Measurements from ENCODE around the gene SYTL5. TPM values are rescaled to one million over a fixed set of nuclear protein-coding genes. Genes with fewer than 3 reads are reported as not detected.
A peak's percentile ranks its signal among the peaks of the same experiment; 100 is the strongest.

The SYTL5 gene
- total and polyA plus RNA-seq, 4 experiments from 2014 or later = not detected

GRCh38 chrX:38087594-38087993 is 81.2 kb downstream of the SYTL5 start:
- Histone ChIP-seq H3K4me3 (ENCODE audit: low read length in 2 of 2) (no peak overlapping the region), H3K4me1 (ENCODE audit: insufficient read depth, low read length) (no peaks in the 10 kb centered on the region), H3K9me3 (ENCODE audit: control insufficient read depth in 1 of 2, low read length in 2 of 2) (no peaks in the 10 kb centered on the region), H3K27ac (ENCODE audit: low read depth, low read length) (no peak overlapping the region), H3K27me3 (ENCODE audit: insufficient read depth, low read length) (no peaks in the 10 kb centered on the region), H3K36me3 (ENCODE audit: insufficient read depth, low read length) (no peaks in the 10 kb centered on the region)
- Mint-ChIP-seq H3K9me3 (no peaks in the 10 kb centered on the region), H3K27ac (no peak overlapping the region), H3K36me3 (no peaks in the 10 kb centered on the region), H3K4me3 (no peak overlapping the region), H3K4me1 (no peaks in the 10 kb centered on the region), H3K27me3 (no peaks in the 10 kb centered on the region)
- ChIA-PET POLR2A (ENCODE audit: partially characterized antibody) (no interaction called here), CTCF (ENCODE audit: partially characterized antibody) (no interaction called here)
- intact Hi-C loops (cut with micrococcal nuclease) = no loop called here
- DNase-seq = no peak

DNA sequence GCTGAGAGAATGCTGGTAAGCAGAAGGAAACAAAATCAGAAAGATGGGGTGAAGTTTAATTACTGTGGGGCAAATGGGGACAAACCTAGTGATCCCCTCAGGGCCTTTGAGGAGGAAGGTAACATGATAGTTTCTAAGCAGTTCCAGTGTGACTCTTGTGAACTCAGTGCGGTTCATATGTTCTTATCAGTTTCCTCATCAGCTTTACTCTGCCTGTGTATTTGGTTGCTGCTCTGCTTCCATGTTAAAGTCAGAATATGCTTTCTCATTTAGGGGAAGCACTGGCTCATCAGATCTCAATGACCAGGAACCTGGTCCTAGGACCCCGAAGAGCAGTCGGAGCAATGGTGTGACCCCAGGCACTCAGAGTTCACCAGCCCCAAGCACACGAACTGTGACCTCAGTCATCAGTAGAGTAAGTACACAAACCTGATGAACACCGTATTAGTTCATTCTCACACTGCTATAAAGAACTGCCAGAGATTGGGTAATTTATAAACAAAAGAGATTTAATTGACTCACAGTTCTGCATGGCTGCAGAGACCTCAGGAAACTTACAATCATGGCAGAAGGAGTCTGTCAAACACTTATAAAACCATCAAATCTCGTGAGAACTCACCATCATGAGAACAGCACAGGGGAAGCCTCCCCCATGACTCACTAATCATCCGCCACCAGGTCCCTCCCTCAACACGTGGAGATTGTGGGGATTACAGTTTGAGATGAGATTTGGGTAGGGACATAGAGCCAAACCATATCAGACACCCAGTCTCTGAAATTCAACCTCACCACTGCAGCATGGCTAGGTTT is 83.0 kb downstream of the SYTL5 start:
- H3K9me3 ChIP-seq (ENCODE audit: control insufficient read depth in 1 of 2, low read length in 2 of 2) = no peaks in the 10 kb centered on the region
- ChIA-PET CTCF (ENCODE audit: partially characterized antibody) (no interaction called here), POLR2A (ENCODE audit: partially characterized antibody) (no interaction called here)
- no peaks in the 10 kb centered on the region for H3K9me3 Mint-ChIP-seq
- no peak overlapping the region for H3K27ac Mint-ChIP-seq
- H3K4me1 Mint-ChIP-seq = no peaks in the 10 kb centered on the region
- no peaks in the 10 kb centered on the region for H3K36me3 Mint-ChIP-seq
- intact Hi-C loops (cut with micrococcal nuclease) = no loop called here
- no peak overlapping the region for H3K4me3 Mint-ChIP-seq
- no peak for DNase-seq
- H3K4me1 ChIP-seq (ENCODE audit: insufficient read depth, low read length) = no peaks in the 10 kb centered on the region
- H3K27ac ChIP-seq (ENCODE audit: low read depth, low read length) = no peak overlapping the region
- no peaks in the 10 kb centered on the region for H3K36me3 ChIP-seq (ENCODE audit: insufficient read depth, low read length)
- H3K4me3 ChIP-seq (ENCODE audit: low read length in 2 of 2) = no peak overlapping the region
- no peaks in the 10 kb centered on the region for H3K27me3 Mint-ChIP-seq
- no peaks in the 10 kb centered on the region for H3K27me3 ChIP-seq (ENCODE audit: insufficient read depth, low read length)

GRCh38 chrX:38095971-38096529 is 89.7 kb downstream of the SYTL5 start:
- Histone ChIP-seq H3K4me1 (ENCODE audit: insufficient read depth, low read length) (no peaks in the 10 kb centered on the region), H3K27me3 (ENCODE audit: insufficient read depth, low read length) (no peaks in the 10 kb centered on the region), H3K36me3 (ENCODE audit: insufficient read depth, low read length) (no peaks in the 10 kb centered on the region), H3K4me3 (ENCODE audit: low read length in 2 of 2) (no peak overlapping the region), H3K9me3 (ENCODE audit: control insufficient read depth in 1 of 2, low read length in 2 of 2) (no peaks in the 10 kb centered on the region), H3K27ac (ENCODE audit: low read depth, low read length) (no peak overlapping the region)
- peak overlapping the region; percentile 0 to 60 (median 14) for H3K4me3 Mint-ChIP-seq
- intact Hi-C loops (cut with micrococcal nuclease) = no loop called here
- peaks cover 0 to 4% (median under 1%) of the 10 kb centered on the region in 4 donors for H3K4me1 Mint-ChIP-seq
- H3K27ac Mint-ChIP-seq = peak overlapping the region in 2 of 7 donors; percentile 2 to 72
- no peak for DNase-seq
- ChIA-PET POLR2A (ENCODE audit: partially characterized antibody) (no interaction called here), CTCF (ENCODE audit: partially characterized antibody) (no interaction called here)
- H3K36me3 Mint-ChIP-seq = peaks cover 0 to 4% of the 10 kb centered on the region in 2 donors
- H3K27me3 Mint-ChIP-seq = no peaks in the 10 kb centered on the region
- H3K9me3 Mint-ChIP-seq = peaks cover 0 to 14% (median 11%) of the 10 kb centered on the region in 8 donors

DNA sequence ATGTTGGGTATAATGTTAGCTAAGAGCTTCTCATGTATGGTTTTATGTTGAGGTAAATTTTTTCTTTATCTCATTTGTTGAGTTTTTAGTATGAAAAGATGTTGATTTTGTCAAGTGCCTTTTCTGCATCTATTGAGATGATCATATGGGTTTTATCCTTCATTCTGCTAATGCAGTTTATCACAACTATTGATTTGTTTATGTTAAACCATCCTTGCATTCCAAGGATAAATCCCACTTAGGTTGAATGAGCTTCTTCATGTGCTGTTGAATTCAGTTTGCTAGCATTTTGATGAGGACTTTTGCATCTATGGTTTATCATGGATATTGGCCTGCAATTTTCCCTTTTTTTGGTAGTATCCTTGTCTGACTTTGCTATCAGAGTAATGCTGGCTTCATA is 93.3 kb downstream of the SYTL5 start:
- ChIA-PET CTCF (ENCODE audit: partially characterized antibody) (no interaction called here), POLR2A (ENCODE audit: partially characterized antibody) (no interaction called here)
- Histone ChIP-seq H3K27ac (ENCODE audit: low read depth, low read length) (no peak overlapping the region), H3K27me3 (ENCODE audit: insufficient read depth, low read length) (no peaks in the 10 kb centered on the region), H3K4me1 (ENCODE audit: insufficient read depth, low read length) (no peaks in the 10 kb centered on the region), H3K4me3 (ENCODE audit: low read length in 2 of 2) (no peak overlapping the region), H3K9me3 (ENCODE audit: control insufficient read depth in 1 of 2, low read length in 2 of 2) (no peaks in the 10 kb centered on the region), H3K36me3 (ENCODE audit: insufficient read depth, low read length) (no peaks in the 10 kb centered on the region)
- Mint-ChIP-seq H3K4me1 (peaks cover 0 to 4% (median under 1%) of the 10 kb centered on the region in 4 donors), H3K4me3 (no peak overlapping the region), H3K27me3 (peaks cover 0 to 3% of the 10 kb centered on the region in 2 donors), H3K36me3 (peaks cover 0 to 4% of the 10 kb centered on the region in 2 donors), H3K27ac (no peak overlapping the region), H3K9me3 (peaks cover 0 to 14% (median 11%) of the 10 kb centered on the region in 8 donors)
- no peak for DNase-seq
- intact Hi-C loops (cut with micrococcal nuclease) = no loop called here

DNA sequence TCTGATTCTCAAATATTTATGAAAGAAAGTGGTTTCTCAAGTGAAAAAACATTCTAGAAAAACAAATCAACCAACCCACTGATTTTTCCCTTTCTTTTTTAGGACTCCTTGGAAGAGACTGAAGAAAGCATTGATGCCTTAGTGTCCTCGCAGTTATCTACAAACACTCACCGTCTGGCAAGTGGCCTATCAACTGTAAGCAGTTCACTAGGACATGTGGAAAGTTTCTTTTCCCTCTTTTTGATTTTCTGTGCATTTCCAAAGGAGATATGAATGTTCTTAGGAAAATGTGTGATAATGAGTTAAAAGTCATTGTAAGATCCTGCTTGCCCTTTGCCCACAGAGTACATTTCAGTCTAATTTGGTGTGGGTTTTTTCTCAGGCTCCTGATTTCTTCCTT is 95.9 kb downstream of the SYTL5 start:
- H3K27me3 Mint-ChIP-seq = peaks cover 0 to 3% of the 10 kb centered on the region in 2 donors

DNA sequence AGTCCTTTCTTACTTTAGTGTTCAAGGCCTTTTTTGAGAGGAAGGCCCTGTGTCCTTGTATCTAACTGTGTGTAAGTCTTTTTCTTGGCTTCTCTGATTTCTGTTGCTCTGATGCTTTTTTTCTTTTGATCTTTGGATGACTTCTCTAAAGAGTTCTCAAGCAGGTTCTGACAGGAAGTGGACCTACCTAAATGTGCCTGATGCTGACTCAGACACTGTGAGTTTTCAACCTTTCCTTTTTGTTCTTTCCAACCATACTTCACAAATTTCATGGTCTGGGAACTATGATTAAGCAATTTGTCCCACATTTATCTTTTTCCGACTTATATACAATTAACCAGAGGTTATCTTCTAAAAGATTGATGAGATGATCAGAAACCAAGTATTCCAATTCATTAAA is 96.5 kb downstream of the SYTL5 start:
- ChIA-PET POLR2A (ENCODE audit: partially characterized antibody) (no interaction called here), CTCF (ENCODE audit: partially characterized antibody) (no interaction called here)
- Mint-ChIP-seq H3K27me3 (peaks cover 0 to 3% of the 10 kb centered on the region in 2 donors), H3K36me3 (peaks cover 0 to 4% of the 10 kb centered on the region in 2 donors), H3K9me3 (peaks cover 0 to 14% (median 11%) of the 10 kb centered on the region in 8 donors), H3K4me3 (no peak overlapping the region), H3K27ac (peak overlapping the region in 1 of 7 donors; percentile 21), H3K4me1 (no peaks in the 10 kb centered on the region)
- no peaks in the 10 kb centered on the region for H3K9me3 ChIP-seq (ENCODE audit: control insufficient read depth in 1 of 2, low read length in 2 of 2)
- no peak for DNase-seq
- H3K27me3 ChIP-seq (ENCODE audit: insufficient read depth, low read length) = no peaks in the 10 kb centered on the region
- no peak overlapping the region for H3K4me3 ChIP-seq (ENCODE audit: low read length in 2 of 2)
- intact Hi-C loops (cut with micrococcal nuclease) = no loop called here
- H3K4me1 ChIP-seq (ENCODE audit: insufficient read depth, low read length) = no peaks in the 10 kb centered on the region
- no peaks in the 10 kb centered on the region for H3K36me3 ChIP-seq (ENCODE audit: insufficient read depth, low read length)
- H3K27ac ChIP-seq (ENCODE audit: low read depth, low read length) = no peak overlapping the region

More for the DNA sequence above, 95.9 kb downstream of the SYTL5 start:
- POLR2A ChIA-PET (ENCODE audit: partially characterized antibody) = no interaction called here
- Mint-ChIP-seq H3K27ac (no peak overlapping the region), H3K4me3 (no peak overlapping the region), H3K36me3 (peaks cover 0 to 4% of the 10 kb centered on the region in 2 donors), H3K4me1 (no peaks in the 10 kb centered on the region), H3K9me3 (peaks cover 0 to 14% (median 11%) of the 10 kb centered on the region in 8 donors)
- intact Hi-C loops (cut with micrococcal nuclease) = no loop called here
- DNase-seq = no peak
- Histone ChIP-seq H3K9me3 (ENCODE audit: control insufficient read depth in 1 of 2, low read length in 2 of 2) (no peaks in the 10 kb centered on the region), H3K27ac (ENCODE audit: low read depth, low read length) (no peak overlapping the region), H3K36me3 (ENCODE audit: insufficient read depth, low read length) (no peaks in the 10 kb centered on the region), H3K4me1 (ENCODE audit: insufficient read depth, low read length) (no peaks in the 10 kb centered on the region), H3K4me3 (ENCODE audit: low read length in 2 of 2) (no peak overlapping the region), H3K27me3 (ENCODE audit: insufficient read depth, low read length) (no peaks in the 10 kb centered on the region)
- CTCF ChIA-PET (ENCODE audit: partially characterized antibody) = no interaction called here

DNA sequence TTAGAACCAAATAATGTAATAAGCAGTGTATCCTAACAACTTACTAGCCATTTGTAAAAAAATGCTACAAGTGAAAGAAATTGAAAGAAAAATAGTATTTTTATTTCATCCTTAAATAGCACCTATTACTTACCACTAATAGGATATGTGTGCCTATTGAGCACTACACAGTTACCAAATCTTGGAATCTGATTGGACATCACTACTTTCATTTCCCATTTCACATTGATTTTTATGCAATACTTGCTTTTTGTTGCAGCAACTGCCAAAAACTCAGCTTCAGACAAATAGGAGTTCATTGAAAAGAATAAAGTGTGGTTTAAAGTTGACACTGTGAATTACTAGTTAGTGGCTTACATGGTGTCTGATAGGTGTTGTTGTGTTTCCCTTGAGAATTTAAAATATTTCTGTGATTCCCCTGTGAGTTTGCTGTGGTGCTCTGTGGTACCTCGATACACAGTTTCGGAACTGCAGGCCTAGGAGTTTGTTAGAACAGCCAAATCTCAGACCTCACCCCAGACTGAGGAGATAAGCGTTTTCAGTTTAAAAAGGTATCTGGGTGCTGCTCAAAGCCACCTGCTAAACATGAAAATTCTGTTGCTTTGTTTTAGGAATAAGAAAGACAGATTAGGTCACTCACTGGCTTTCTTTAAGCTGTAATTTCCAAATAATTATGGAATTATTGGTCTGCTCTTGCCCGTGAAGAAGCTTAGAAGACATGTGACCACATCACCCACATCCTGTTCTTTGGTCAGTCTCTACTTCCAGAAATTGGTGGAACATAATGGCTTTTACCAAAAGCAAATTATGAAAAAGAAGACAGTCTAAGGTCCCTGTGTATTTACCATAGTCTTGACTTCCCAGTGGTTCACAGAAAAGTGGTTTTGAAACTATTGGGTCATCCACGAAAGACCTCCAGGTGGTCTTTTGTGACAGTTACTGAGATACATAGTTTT is 97.8 kb downstream of the SYTL5 start:
- ChIA-PET CTCF (ENCODE audit: partially characterized antibody) (no interaction called here), POLR2A (ENCODE audit: partially characterized antibody) (no interaction called here)
- DNase-seq = no peak
- no peak overlapping the region for H3K27ac ChIP-seq (ENCODE audit: low read depth, low read length)
- H3K27me3 Mint-ChIP-seq = peaks cover 0 to 3% of the 10 kb centered on the region in 2 donors
- no peaks in the 10 kb centered on the region for H3K36me3 ChIP-seq (ENCODE audit: insufficient read depth, low read length)
- H3K4me3 ChIP-seq (ENCODE audit: low read length in 2 of 2) = no peak overlapping the region
- H3K4me3 Mint-ChIP-seq = peak overlapping the region in 1 of 8 donors; percentile 35
- no peaks in the 10 kb centered on the region for H3K4me1 Mint-ChIP-seq
- no peaks in the 10 kb centered on the region for H3K27me3 ChIP-seq (ENCODE audit: insufficient read depth, low read length)
- H3K27ac Mint-ChIP-seq = no peak overlapping the region
- no peaks in the 10 kb centered on the region for H3K36me3 Mint-ChIP-seq
- H3K4me1 ChIP-seq (ENCODE audit: insufficient read depth, low read length) = no peaks in the 10 kb centered on the region
- no peaks in the 10 kb centered on the region for H3K9me3 ChIP-seq (ENCODE audit: control insufficient read depth in 1 of 2, low read length in 2 of 2)
- intact Hi-C loops (cut with micrococcal nuclease) = no loop called here
- peaks cover 0 to 10% (median 7%) of the 10 kb centered on the region in 8 donors for H3K9me3 Mint-ChIP-seq

Data from CD4-positive, alpha-beta memory T cell (primary cell).